ENCODE data around the gene AUTS2. TPM values are rescaled to one million over a fixed set of nuclear protein-coding genes. Genes with fewer than 3 reads are reported as not detected.

The AUTS2 gene
- total and polyA plus RNA-seq, 2 donors (not counting 1 experiment from before 2014, with no cell fraction given) = 0.60 to 9.1 TPM

GRCh38 chr7:70353330-70353945 is 755.2 kb downstream of the AUTS2 start:
- no peak for DNase-seq (ENCODE audit: low read depth in 2 of 2)
- Histone ChIP-seq H2AFZ (ENCODE audit: low read length) (no peak overlapping the region), H3K36me3 (ENCODE audit: control insufficient read depth, insufficient read depth, low read length) (no peaks in the 10 kb centered on the region), H3K9me3 (ENCODE audit: control insufficient read depth, insufficient read depth, low read depth, low read length) (no peaks in the 10 kb centered on the region), H3K4me1 (ENCODE audit: control insufficient read depth, extremely low read depth, insufficient read depth, low read length) (no peaks in the 10 kb centered on the region), H3K27me3 (ENCODE audit: control insufficient read depth, insufficient read depth, low read length) (no peaks in the 10 kb centered on the region), H3K27ac (ENCODE audit: insufficient read depth, low read length) (no peak overlapping the region), H3K4me3 (replicated peaks in 1 of 4; ENCODE audit: control extremely low read depth in 1 of 4, insufficient read depth in 1 of 4, low read depth in 3 of 4, low read length in 4 of 4) (no peak overlapping the region), H3K9ac (ENCODE audit: insufficient read depth, low read length) (no peak overlapping the region), H3K4me2 (ENCODE audit: extremely low read depth, insufficient read depth, low read length) (no peak overlapping the region), H4K20me1 (ENCODE audit: control insufficient read depth, extremely low read depth, insufficient read depth, low read length) (no peaks in the 10 kb centered on the region), H3K79me2 (ENCODE audit: control insufficient read depth, insufficient read depth, low read length) (no peaks in the 10 kb centered on the region)
- TF ChIP-seq EZH2 (IDR thresholded peaks at IDR 0.05; ENCODE audit: low read length, missing control alignments) (no peak), CTCF (conservative IDR thresholded peaks at IDR 0.05 in 1 of 2, IDR thresholded peaks at IDR 0.05 in 1 of 2; ENCODE audit: low read depth in 1 of 2, low read length in 2 of 2) (no peak)

GRCh38 chr7:70353946-70354335 is 755.7 kb downstream of the AUTS2 start:
- TF ChIP-seq EZH2 (IDR thresholded peaks at IDR 0.05; ENCODE audit: low read length, missing control alignments) (no peak), CTCF (conservative IDR thresholded peaks at IDR 0.05 in 1 of 2, IDR thresholded peaks at IDR 0.05 in 1 of 2; ENCODE audit: low read depth in 1 of 2, low read length in 2 of 2) (no peak)
- no peaks in the 10 kb centered on the region for H3K4me1 ChIP-seq (ENCODE audit: control insufficient read depth, extremely low read depth, insufficient read depth, low read length)
- H3K9ac ChIP-seq (ENCODE audit: insufficient read depth, low read length) = no peak overlapping the region
- no peak overlapping the region for H2AFZ ChIP-seq (ENCODE audit: low read length)
- H3K9me3 ChIP-seq (ENCODE audit: control insufficient read depth, insufficient read depth, low read depth, low read length) = no peaks in the 10 kb centered on the region
- no peak overlapping the region for H3K4me3 ChIP-seq (replicated peaks in 1 of 4; ENCODE audit: control extremely low read depth in 1 of 4, insufficient read depth in 1 of 4, low read depth in 3 of 4, low read length in 4 of 4)
- H3K4me2 ChIP-seq (ENCODE audit: extremely low read depth, insufficient read depth, low read length) = no peak overlapping the region
- no peaks in the 10 kb centered on the region for H3K27me3 ChIP-seq (ENCODE audit: control insufficient read depth, insufficient read depth, low read length)
- DNase-seq (ENCODE audit: low read depth in 2 of 2) = no peak
- H3K79me2 ChIP-seq (ENCODE audit: control insufficient read depth, insufficient read depth, low read length) = no peaks in the 10 kb centered on the region
- no peaks in the 10 kb centered on the region for H4K20me1 ChIP-seq (ENCODE audit: control insufficient read depth, extremely low read depth, insufficient read depth, low read length)
- H3K36me3 ChIP-seq (ENCODE audit: control insufficient read depth, insufficient read depth, low read length) = no peaks in the 10 kb centered on the region
- H3K27ac ChIP-seq (ENCODE audit: insufficient read depth, low read length) = no peak overlapping the region

- no peak overlapping the region for H2AFZ ChIP-seq (ENCODE audit: low read length)
- H3K36me3 ChIP-seq (ENCODE audit: control insufficient read depth, insufficient read depth, low read length) = no peaks in the 10 kb centered on the region
- no peak overlapping the region for H3K9ac ChIP-seq (ENCODE audit: insufficient read depth, low read length)
- no peaks in the 10 kb centered on the region for H3K27me3 ChIP-seq (ENCODE audit: control insufficient read depth, insufficient read depth, low read length)
- no peaks in the 10 kb centered on the region for H3K4me1 ChIP-seq (ENCODE audit: control insufficient read depth, extremely low read depth, insufficient read depth, low read length)
- H3K9me3 ChIP-seq (ENCODE audit: control insufficient read depth, insufficient read depth, low read depth, low read length) = no peaks in the 10 kb centered on the region
- no peaks in the 10 kb centered on the region for H3K79me2 ChIP-seq (ENCODE audit: control insufficient read depth, insufficient read depth, low read length)
- H3K27ac ChIP-seq (ENCODE audit: insufficient read depth, low read length) = no peak overlapping the region
- TF ChIP-seq CTCF (conservative IDR thresholded peaks at IDR 0.05 in 1 of 2, IDR thresholded peaks at IDR 0.05 in 1 of 2; ENCODE audit: low read depth in 1 of 2, low read length in 2 of 2) = no peak
- TF ChIP-seq EZH2 (IDR thresholded peaks at IDR 0.05; ENCODE audit: low read length, missing control alignments) = no peak
- no peak overlapping the region for H3K4me2 ChIP-seq (ENCODE audit: extremely low read depth, insufficient read depth, low read length)
- no peak overlapping the region for H3K4me3 ChIP-seq (replicated peaks in 1 of 4; ENCODE audit: control extremely low read depth in 1 of 4, insufficient read depth in 1 of 4, low read depth in 3 of 4, low read length in 4 of 4)
- DNase-seq (ENCODE audit: low read depth in 2 of 2) = no peak
- no peaks in the 10 kb centered on the region for H4K20me1 ChIP-seq (ENCODE audit: control insufficient read depth, extremely low read depth, insufficient read depth, low read length)
Measured at GRCh38 chr7:70354409-70355169, 756.3 kb downstream of the AUTS2 start.
